ENCODE data around the gene RYR1.
"Not testable (repeated sequence)": the region's sequence is repeated elsewhere in the genome, so short reads cannot be mapped to it uniquely, and the experiment has no call there.

The RYR1 gene

GRCh38 chr19:38544569-38545315 lies 111.3 kb downstream of the RYR1 start:
- no peak for DNase-seq

- DNase-seq = no peak
Observed at GRCh38 chr19:38545596-38545995, 112.1 kb downstream of the RYR1 start.

DNA sequence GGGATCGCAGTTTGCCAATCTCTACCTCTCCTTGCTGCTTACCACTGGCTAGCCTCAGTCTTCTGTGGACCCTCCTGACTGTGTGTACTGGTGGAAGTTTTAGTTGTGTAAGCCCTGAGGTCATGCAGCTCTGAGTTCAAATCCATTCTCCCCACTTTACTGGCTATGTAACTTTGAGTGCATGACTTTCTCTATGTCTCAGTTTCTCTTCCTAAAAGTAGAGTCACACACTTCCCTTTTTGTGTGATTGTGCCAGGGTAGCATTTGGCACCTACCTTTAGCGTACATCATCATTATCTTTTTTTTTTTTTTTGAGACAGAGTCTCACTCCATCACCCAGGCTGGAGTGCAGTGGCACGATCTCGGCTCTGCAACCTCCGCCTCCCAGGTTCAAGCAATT lies 113.9 kb downstream of the RYR1 start:
- no peak for DNase-seq

DNA sequence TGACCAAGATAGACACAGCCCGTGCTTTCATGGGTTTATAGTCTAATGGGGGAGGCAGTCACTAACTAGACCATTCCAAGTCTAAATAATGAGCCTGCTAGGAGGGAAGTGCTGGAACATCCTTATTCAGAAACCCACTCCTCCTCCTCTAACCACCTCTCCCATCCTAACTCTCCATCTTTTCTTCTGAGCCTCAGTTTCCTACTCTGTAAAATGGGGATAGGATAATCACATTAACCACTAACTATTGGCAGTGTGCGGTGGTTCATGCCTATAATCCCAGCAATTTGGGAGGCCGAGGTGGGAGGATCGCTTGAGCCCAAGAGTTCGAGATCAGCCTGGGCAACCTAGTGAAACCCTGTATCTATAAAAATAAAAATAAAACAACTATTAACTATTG lies 115.6 kb downstream of the RYR1 start:
- DNase-seq = no peak

DNA sequence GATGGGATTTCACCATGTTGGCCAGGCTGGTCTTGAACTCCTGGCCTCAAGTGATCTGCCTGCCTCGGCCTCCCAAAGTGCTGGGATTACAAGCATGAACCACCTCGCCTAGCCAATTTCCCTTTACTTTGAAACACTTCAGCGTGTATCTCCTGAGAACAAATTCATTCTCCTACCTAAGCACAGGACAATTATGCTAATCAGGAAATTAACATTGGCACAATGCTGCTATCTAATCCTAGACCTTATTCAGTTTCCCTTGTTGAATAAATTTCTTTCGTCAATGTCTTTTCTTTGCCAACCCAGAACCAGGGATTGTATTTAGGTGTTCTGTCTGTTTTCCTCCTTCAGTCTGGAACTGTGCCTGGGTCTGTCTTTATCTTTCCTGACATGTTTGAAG lies 116.5 kb downstream of the RYR1 start:
- no peak for DNase-seq

DNA sequence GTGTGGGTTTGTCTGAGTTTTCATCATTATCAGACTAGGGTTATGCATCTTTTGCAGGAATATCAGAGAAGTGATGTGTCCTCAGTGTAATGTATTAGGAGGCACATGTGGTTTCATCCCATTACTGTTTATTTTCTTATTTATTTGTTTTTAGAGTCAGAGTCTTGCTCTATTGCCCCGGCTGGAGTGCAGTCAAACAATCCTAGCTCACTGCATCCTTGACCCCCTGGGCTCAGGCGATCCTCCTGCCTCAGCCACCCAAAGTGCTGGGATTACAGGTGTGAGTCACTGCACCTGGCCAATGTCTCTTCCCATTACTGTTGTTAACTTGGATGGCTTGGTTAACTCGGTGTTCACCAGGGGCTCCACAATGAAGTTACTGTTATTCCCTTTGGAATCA lies 116.9 kb downstream of the RYR1 start:
- no peak for DNase-seq

DNA sequence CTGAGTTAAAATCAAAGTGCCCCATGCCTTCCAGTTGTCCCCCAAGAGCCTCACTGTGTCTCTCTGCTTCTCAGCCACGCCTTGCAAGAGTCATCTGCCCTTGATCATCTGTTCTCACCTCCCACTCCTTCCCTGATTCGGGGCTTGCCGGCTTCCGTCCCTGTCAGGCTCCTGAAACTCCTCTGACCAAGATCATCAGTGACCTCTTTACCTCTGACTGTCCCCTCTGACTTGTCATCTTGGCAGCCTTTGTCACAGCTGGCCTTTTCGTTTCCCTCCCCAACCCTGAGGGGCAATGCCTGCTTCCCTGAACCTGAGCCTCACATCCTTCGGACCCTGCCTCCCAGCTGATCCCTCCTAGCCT lies 117.9 kb downstream of the RYR1 start:
- DNase-seq = peak; percentile 56

- not testable (repeated sequence) for DNase-seq
Observed at GRCh38 chr19:38553239-38553638, 119.7 kb downstream of the RYR1 start.

DNA sequence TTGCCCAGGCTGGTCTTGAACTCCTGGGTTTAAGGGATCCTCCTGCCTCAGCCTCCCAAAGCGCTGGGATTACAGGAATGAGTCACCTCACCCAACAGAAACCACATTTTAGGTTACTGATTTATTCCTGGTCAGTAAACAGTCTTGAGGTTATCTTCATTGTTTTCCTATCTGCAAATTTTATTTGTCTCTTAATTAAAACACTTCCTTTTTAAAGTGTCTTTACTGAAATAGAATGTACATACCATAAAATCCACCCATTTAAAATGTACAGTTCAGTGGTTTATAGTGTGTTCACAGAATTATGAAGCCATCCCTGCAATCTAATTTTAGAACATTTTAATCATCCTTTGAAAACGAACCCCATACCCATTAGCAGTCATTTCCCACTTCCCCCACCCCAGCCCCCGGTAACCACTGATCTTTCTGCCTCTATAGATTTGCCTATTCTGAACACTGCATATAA lies 121.2 kb downstream of the RYR1 start:
- DNase-seq = no peak

- DNase-seq = no peak
Observed at GRCh38 chr19:38555200-38555599, 121.7 kb downstream of the RYR1 start.

GRCh38 chr19:38556521-38557174 lies 123.2 kb downstream of the RYR1 start:
- DNase-seq = no peak

DNA sequence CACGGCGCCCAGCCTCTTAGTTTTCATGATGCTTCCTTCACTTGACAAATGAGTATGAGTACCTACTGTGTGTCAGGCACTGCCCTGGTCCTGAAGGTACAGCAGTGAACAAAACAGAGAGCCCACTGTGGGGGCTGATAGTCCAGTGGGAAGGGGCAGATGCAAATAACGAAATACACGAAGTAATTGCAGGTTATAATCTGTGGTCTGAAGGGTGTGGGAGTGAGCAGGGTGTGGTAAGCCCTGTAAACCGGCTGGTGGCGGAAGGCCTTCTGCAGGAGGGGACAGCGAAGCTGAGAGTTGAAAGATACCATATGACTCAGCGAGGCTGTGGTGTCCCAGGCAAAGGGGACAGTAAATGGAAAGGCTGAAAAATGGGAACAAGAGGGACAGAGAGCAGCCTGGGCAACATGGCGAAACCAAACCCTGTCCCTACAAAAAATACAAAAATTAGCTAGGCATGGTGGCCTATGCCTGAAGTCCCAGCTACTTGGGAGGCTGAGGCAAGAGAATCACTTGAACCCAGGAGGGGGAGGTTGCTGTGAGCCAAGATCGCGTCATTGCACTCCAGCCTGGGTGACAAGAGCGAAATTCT lies 123.8 kb downstream of the RYR1 start:
- DNase-seq = peak; percentile 53

- not testable (repeated sequence) for DNase-seq
Observed at GRCh38 chr19:38558933-38559332, 125.4 kb downstream of the RYR1 start.

GRCh38 chr19:38559428-38560401 lies 126.2 kb downstream of the RYR1 start:
- DNase-seq = peak; percentile 47

DNA sequence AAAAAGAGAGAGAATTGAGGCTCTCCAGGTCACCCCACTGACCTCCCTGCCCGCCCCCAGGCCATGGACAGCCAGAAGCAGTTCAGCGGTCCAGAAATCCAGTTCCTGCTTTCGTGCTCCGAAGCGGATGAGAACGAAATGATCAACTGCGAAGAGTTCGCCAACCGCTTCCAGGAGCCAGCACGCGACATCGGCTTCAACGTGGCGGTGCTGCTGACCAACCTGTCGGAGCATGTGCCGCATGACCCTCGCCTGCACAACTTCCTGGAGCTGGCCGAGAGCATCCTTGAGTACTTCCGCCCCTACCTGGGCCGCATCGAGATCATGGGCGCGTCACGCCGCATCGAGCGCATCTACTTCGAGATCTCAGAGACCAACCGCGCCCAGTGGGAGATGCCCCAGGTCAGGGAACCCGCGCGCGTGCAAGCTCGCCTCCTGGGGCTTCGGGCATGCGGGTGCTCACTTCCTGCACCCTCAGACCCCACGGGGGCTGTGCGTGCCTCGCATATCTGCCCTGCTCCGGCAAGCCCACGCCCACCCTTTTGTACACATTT lies 127.6 kb downstream of the RYR1 start:
- DNase-seq = no peak

- no peak for DNase-seq
Observed at GRCh38 chr19:38561658-38562057, 128.2 kb downstream of the RYR1 start.

GRCh38 chr19:38562096-38562495 lies 128.6 kb downstream of the RYR1 start:
- no peak for DNase-seq

GRCh38 chr19:38563475-38563874 lies 130.0 kb downstream of the RYR1 start:
- DNase-seq = no peak

- peak; percentile 48 for DNase-seq
Observed at GRCh38 chr19:38564981-38565690, 131.6 kb downstream of the RYR1 start.

DNA sequence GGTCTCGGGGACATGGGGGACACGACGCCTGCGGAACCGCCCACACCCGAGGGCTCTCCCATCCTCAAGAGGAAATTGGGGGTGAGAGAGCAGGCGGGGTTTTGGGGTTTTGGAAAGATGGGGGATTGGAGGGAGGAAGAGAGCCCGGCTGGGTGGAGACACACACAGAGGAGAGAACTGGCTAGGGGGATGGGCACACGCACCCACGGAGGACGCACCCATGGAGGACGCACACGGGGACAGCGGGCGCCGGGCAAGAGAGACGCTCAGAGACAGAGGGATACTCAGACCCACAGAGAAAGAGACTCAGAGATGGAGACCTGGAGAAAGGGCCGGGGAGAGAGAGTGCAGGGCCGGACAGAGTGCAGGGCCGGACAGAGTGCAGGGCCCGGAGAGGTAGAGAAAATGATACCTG lies 132.2 kb downstream of the RYR1 start:
- no peak for DNase-seq

GRCh38 chr19:38569368-38569983 lies 136.0 kb downstream of the RYR1 start:
- DNase-seq = no peak

DNA sequence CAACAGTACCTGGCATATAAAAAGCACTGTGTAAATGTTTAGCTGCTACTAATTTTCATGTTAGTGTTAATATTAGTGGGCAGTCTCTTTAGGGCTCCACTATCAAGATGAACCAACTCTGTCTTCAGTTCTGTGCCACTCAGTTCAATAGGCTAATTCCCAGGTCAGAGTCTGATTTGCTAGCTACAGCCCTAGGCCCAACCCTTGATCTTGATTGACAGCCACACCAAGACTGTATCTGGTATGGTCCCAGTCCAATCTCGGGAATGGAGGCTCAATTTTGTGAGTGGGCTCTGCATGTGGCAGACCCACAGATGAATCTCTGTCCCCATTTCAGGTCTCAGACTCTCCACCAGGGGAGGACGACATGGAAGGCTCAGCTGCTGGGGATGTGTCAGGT lies 138.2 kb downstream of the RYR1 start:
- DNase-seq = no peak

Measured in activated CD4-positive, CD25-positive, alpha-beta regulatory T cell treated with anti-CD3 and anti-CD28 coated beads, Interleukin-2, amount 50 U/mL, for 72 hours (primary cell).